Natural killer cell (primary cell): ENCODE measurements around the gene DCUN1D4. TPM values are rescaled to one million over a fixed set of nuclear protein-coding genes. Genes with fewer than 3 reads are reported as not detected.

Experiments
- ATAC-seq, 3 donors: fragments of 150-1000 bp in 2 of 3; fragments of 200-7000 bp in 1 of 3; cut with Tn5 transposase; 1 replicate in 1 of 3; 2 replicates in 2 of 3; pipeline ENCODE4 v1.10.0; 2021; ENCODE audit warnings: mild to moderate bottlenecking in 2 of 3, moderate library complexity in 2 of 3
- DNase-seq, 2 donors: peaks; one replicate each; pipeline versions ENCODE4 v3.0.0 to v3.0.0-alpha.2; 2013 to 2021; ENCODE audit warnings: mixed read lengths in 1 of 2
- H3K27ac ChIP-seq: one replicate; pipeline ENCODE4 v1.5.1; 2013; ENCODE audit warnings: mild to moderate bottlenecking, low read length
- H3K27me3 ChIP-seq: one replicate; pipeline ENCODE4 v1.6.1; 2013; ENCODE audit warnings: low read length; ENCODE audit not compliant: control insufficient read depth, insufficient read depth
- H3K36me3 ChIP-seq: one replicate; pipeline ENCODE4 v1.6.1; 2013; ENCODE audit warnings: low read length; ENCODE audit not compliant: control insufficient read depth, insufficient read depth
- H3K4me1 ChIP-seq: one replicate; pipeline ENCODE4 v1.6.1; 2013; ENCODE audit warnings: low read length; ENCODE audit not compliant: control insufficient read depth, insufficient read depth
- H3K4me3 ChIP-seq: one replicate; pipeline ENCODE4 v1.5.1; 2013; ENCODE audit warnings: low read length
- H3K9me3 ChIP-seq: one replicate; pipeline ENCODE4 v1.6.1; 2013; ENCODE audit warnings: low read length; ENCODE audit not compliant: control insufficient read depth, insufficient read depth
- H3K27ac Mint-ChIP-seq, 2 donors: one replicate each; pipeline ENCODE4 v1.8.0; 2022; ENCODE audit warnings: mild to moderate bottlenecking in 2 of 2, mixed read lengths in 2 of 2, moderate library complexity in 1 of 2
- H3K27me3 Mint-ChIP-seq, 2 donors: one replicate each; pipeline ENCODE4 v1.8.0; 2022; ENCODE audit warnings: low read depth in 2 of 2, mixed read lengths in 2 of 2
- H3K36me3 Mint-ChIP-seq: one replicate; pipeline ENCODE4 v1.8.0; 2022; ENCODE audit warnings: mixed read lengths
- H3K4me1 Mint-ChIP-seq, 2 donors: one replicate each; pipeline ENCODE4 v1.8.0; 2022; ENCODE audit warnings: mixed read lengths in 2 of 2
- H3K4me3 Mint-ChIP-seq: one replicate; pipeline ENCODE4 v1.8.0; 2022; ENCODE audit warnings: mild to moderate bottlenecking, moderate library complexity, mixed read lengths
- H3K9me3 Mint-ChIP-seq, 2 donors: one replicate each; pipeline ENCODE4 v1.8.0; 2022; ENCODE audit warnings: mixed read lengths in 2 of 2
- CTCF ChIP-seq: fragments of 200-600 bp; IDR thresholded peaks from one replicate; pipeline ENCODE4 v1.8.0; 2022; ENCODE audit warnings: antibody characterized with exemption
- WGBS: methylation state at CpG from one replicate; pipeline ENCODE4 v1.1.7; 2013; ENCODE audit warnings: missing lambda C conversion rate; ENCODE audit not compliant: insufficient coverage; 5-methylcytosine and 5-hydroxymethylcytosine counted together
- intact Hi-C: fragments of 100-400 bp; cut with micrococcal nuclease; formaldehyde crosslinking; loops from one replicate; pipeline ENCODE4 v1.14.2; 2022
- total RNA-seq, 4 donors: library from RNA; stranded (reverse); fragments of 120-200 nt in 1 of 4; gene quantifications; one replicate each; pipeline versions ENCODE4 v1.2.3 to v1.2.4, GENCODE V29; 2013 to 2022

DCUN1D4 gene
- total RNA-seq, 3 donors from 2014 or later (not counting 1 experiment from before 2014, with no cell fraction given): 26.9 to 35.9 (median 35.1) TPM

GRCh38 chr4:51965862-51966261, 122.9 kb downstream of the DCUN1D4 start:
- H3K9me3 ChIP-seq: no peaks in the 10 kb centered on the region
- no peak overlapping the region for H3K27ac Mint-ChIP-seq
- H3K27ac ChIP-seq: no peak overlapping the region
- WGBS: 86% methylated on average over 1 of the region's 1 CpG
- no peak for DNase-seq
- no peak overlapping the region for H3K4me3 ChIP-seq
- H3K36me3 ChIP-seq: no peaks in the 10 kb centered on the region
- ATAC-seq: no peak
- H3K4me1 Mint-ChIP-seq: no peaks in the 10 kb centered on the region
- H3K9me3 Mint-ChIP-seq: peaks cover 3 to 4% of the 10 kb centered on the region in 2 donors
- no peaks in the 10 kb centered on the region for H3K4me1 ChIP-seq
- intact Hi-C loops: no loop called here
- TF ChIP-seq CTCF: no peak
- H3K27me3 Mint-ChIP-seq: no peaks in the 10 kb centered on the region
- no peak overlapping the region for H3K4me3 Mint-ChIP-seq
- H3K36me3 Mint-ChIP-seq: no peaks in the 10 kb centered on the region
- no peaks in the 10 kb centered on the region for H3K27me3 ChIP-seq

Other genes starting within 250 kb of the DCUN1D4 start
- not detected for gene LRRC66, start 177.2 kb downstream of the DCUN1D4 start, total RNA-seq
- 1 to 10 TPM in 1 of 3 donors, under 1 TPM in 2; 0.14 to 1.6 (median 0.68) TPM for gene SGCB, start 195.1 kb downstream of the DCUN1D4 start, total RNA-seq
- gene SPATA18, start 208.2 kb downstream of the DCUN1D4 start, total RNA-seq: not detected